Mesendoderm (in vitro differentiated cells): ENCODE data around the gene PLAGL1. TPM values are rescaled to one million over a fixed set of nuclear protein-coding genes. Genes with fewer than 3 reads are reported as not detected.

ENCODE experiments used
- DNase-seq: peaks from one replicate; pipeline ENCODE4 v3.0.0; 2013
- H2AK5ac ChIP-seq: 2 replicates; pipeline ENCODE4 v1.6.1; 2013; ENCODE audit warnings: low read length, inconsistent platforms
- H2BK120ac ChIP-seq: 2 replicates; pipeline ENCODE4 v1.6.1; 2013; ENCODE audit warnings: low read depth, mild to moderate bottlenecking, low read length, moderate library complexity, mixed read lengths
- H2BK15ac ChIP-seq: replicated peaks from 2 replicates; pipeline ENCODE4 v1.6.1; 2013; ENCODE audit warnings: low read depth, mild to moderate bottlenecking, moderate library complexity
- H2BK5ac ChIP-seq: 2 replicates; pipeline ENCODE4 v1.6.1; 2013; ENCODE audit warnings: low read length, inconsistent platforms
- H3K18ac ChIP-seq: 2 replicates; pipeline ENCODE4 v1.6.1; 2013; ENCODE audit warnings: mild to moderate bottlenecking, low read length, mixed read lengths
- H3K23ac ChIP-seq: one replicate; pipeline ENCODE4 v1.6.1; 2013; ENCODE audit warnings: low read length
- H3K27ac ChIP-seq: 2 replicates; pipeline ENCODE4 v1.5.1; 2013; ENCODE audit warnings: low read depth, mild to moderate bottlenecking, inconsistent platforms, low read length, moderate library complexity
- H3K27me3 ChIP-seq: 2 replicates; pipeline ENCODE4 v1.6.1; 2013; ENCODE audit warnings: low read length, control low read depth, mild to moderate bottlenecking, inconsistent platforms; ENCODE audit not compliant: insufficient read depth, poor library complexity
- H3K36me3 ChIP-seq: 2 replicates; pipeline ENCODE4 v1.6.1; 2013; ENCODE audit warnings: low read length, inconsistent platforms; ENCODE audit not compliant: control insufficient read depth, insufficient read depth
- H3K4ac ChIP-seq: one replicate; pipeline ENCODE4 v1.6.1; 2013; ENCODE audit warnings: low read depth, mild to moderate bottlenecking, low read length, moderate library complexity
- H3K4me1 ChIP-seq: 2 replicates; pipeline ENCODE4 v1.6.1; 2013; ENCODE audit warnings: low read depth, low read length, inconsistent platforms; ENCODE audit not compliant: control insufficient read depth
- H3K4me2 ChIP-seq: 2 replicates; pipeline ENCODE4 v1.6.1; 2013; ENCODE audit warnings: low read length
- H3K4me3 ChIP-seq: 2 replicates; pipeline ENCODE4 v1.5.1; 2013; ENCODE audit warnings: mild to moderate bottlenecking, low read length
- H3K56ac ChIP-seq: one replicate; pipeline ENCODE4 v1.6.1; 2013; ENCODE audit warnings: low read length
- H3K79me1 ChIP-seq: 2 replicates; pipeline ENCODE4 v1.6.1; 2013; ENCODE audit warnings: low read length, inconsistent platforms
- H3K79me2 ChIP-seq: 2 replicates; pipeline ENCODE4 v1.6.1; 2013; ENCODE audit warnings: mild to moderate bottlenecking, low read length; ENCODE audit not compliant: control insufficient read depth, insufficient read depth
- H3K9ac ChIP-seq: 2 replicates; pipeline ENCODE4 v1.6.1; 2013; ENCODE audit warnings: low read length, inconsistent platforms
- H4K5ac ChIP-seq: one replicate; pipeline ENCODE4 v1.6.1; 2013; ENCODE audit warnings: low read length
- H4K8ac ChIP-seq: one replicate; pipeline ENCODE4 v1.6.1; 2013; ENCODE audit warnings: low read depth, mild to moderate bottlenecking, control low read depth, low read length, moderate library complexity
- WGBS: extraction: QIAGEN DNeasy Blood & Tissue Kit; methylation state at CpG from one replicate; pipeline ENCODE4 v1.1.7; 2013; ENCODE audit warnings: low lambda C conversion rate, missing lambda C conversion rate; ENCODE audit not compliant: insufficient coverage; ENCODE audit errors: extremely low coverage; 5-methylcytosine and 5-hydroxymethylcytosine counted together
- polyA plus RNA-seq, 2 experiments: library from polyadenylated mRNA; stranded (reverse); fragments of 200-250 nt; gene quantifications; one replicate each; pipeline ENCODE4 v1.2.3, GENCODE V29; 2013

Gene PLAGL1
- polyA plus RNA-seq (2013, experiment 1 of 2), result 3.4 TPM
- 3.8 TPM for polyA plus RNA-seq (2013, experiment 2 of 2)

- Histone ChIP-seq H3K4me2 (peak within 1 kb of the TSS; percentile 31), H3K36me3 (no peaks in the 10 kb centered on the region), H4K8ac (no peak within 1 kb of the TSS), H3K79me1 (no peaks in the 10 kb centered on the region), H2BK5ac (no peak within 1 kb of the TSS), H2BK15ac (no peak within 1 kb of the TSS), H2AK5ac (no peak within 1 kb of the TSS), H3K27ac (no peak within 1 kb of the TSS), H3K9ac (peak within 1 kb of the TSS; percentile 38), H3K27me3 (peaks cover 5% of the 10 kb centered on the region), H3K23ac (no peak within 1 kb of the TSS), H4K5ac (no peak within 1 kb of the TSS), H3K4me1 (no peaks in the 10 kb centered on the region), H3K79me2 (no peaks in the 10 kb centered on the region), H3K4ac (no peak within 1 kb of the TSS), H3K56ac (peak within 1 kb of the TSS; percentile 69), H3K4me3 (no peak within 1 kb of the TSS), H3K18ac (no peak within 1 kb of the TSS), H2BK120ac (no peak within 1 kb of the TSS)
- peak; percentile 42 for DNase-seq
- no CpG with 5 or more reads among the region's 75 CpGs for WGBS
Observed at GRCh38 chr6:144008120-144008811, at the start of gene PLAGL1. Gene PLAGL1 (minus strand): TSS chr6:144008259. CDS start chr6:143948136, 60,123 bp downstream.

- H4K8ac ChIP-seq, result no peak overlapping the region
- no peaks in the 10 kb centered on the region for H3K27me3 ChIP-seq
- H3K56ac ChIP-seq, result no peak overlapping the region
- H3K36me3 ChIP-seq, result no peaks in the 10 kb centered on the region
- H3K4me3 ChIP-seq, result no peak overlapping the region
- H2BK15ac ChIP-seq, result no peak overlapping the region
- H2BK120ac ChIP-seq, result no peak overlapping the region
- H2BK5ac ChIP-seq, result no peak overlapping the region
- H3K79me2 ChIP-seq, result no peaks in the 10 kb centered on the region
- no peak overlapping the region for H3K23ac ChIP-seq
- H3K4ac ChIP-seq, result no peak overlapping the region
- no peak for DNase-seq
- H4K5ac ChIP-seq, result no peak overlapping the region
- no peaks in the 10 kb centered on the region for H3K79me1 ChIP-seq
- WGBS, result no CpG with 5 or more reads among the region's 6 CpGs
- no peak overlapping the region for H3K4me2 ChIP-seq
- no peak overlapping the region for H3K18ac ChIP-seq
- H2AK5ac ChIP-seq, result no peak overlapping the region
- H3K9ac ChIP-seq, result no peak overlapping the region
- no peaks in the 10 kb centered on the region for H3K4me1 ChIP-seq
- no peak overlapping the region for H3K27ac ChIP-seq
Observed at GRCh38 chr6:144055121-144055931, 47.3 kb upstream of the PLAGL1 start.

- WGBS, result no CpG with 5 or more reads among the region's 3 CpGs
- no peak overlapping the region for H3K27ac ChIP-seq
- no peak overlapping the region for H4K5ac ChIP-seq
- no peak for DNase-seq
- no peak overlapping the region for H2BK5ac ChIP-seq
- no peak overlapping the region for H2BK15ac ChIP-seq
- no peak overlapping the region for H4K8ac ChIP-seq
- no peak overlapping the region for H3K4ac ChIP-seq
- no peaks in the 10 kb centered on the region for H3K27me3 ChIP-seq
- no peak overlapping the region for H2AK5ac ChIP-seq
- no peak overlapping the region for H3K9ac ChIP-seq
- no peak overlapping the region for H3K4me3 ChIP-seq
- no peak overlapping the region for H3K4me2 ChIP-seq
- no peaks in the 10 kb centered on the region for H3K36me3 ChIP-seq
- no peaks in the 10 kb centered on the region for H3K79me1 ChIP-seq
- no peak overlapping the region for H3K56ac ChIP-seq
- H2BK120ac ChIP-seq, result no peak overlapping the region
- no peaks in the 10 kb centered on the region for H3K79me2 ChIP-seq
- no peak overlapping the region for H3K18ac ChIP-seq
- no peaks in the 10 kb centered on the region for H3K4me1 ChIP-seq
- no peak overlapping the region for H3K23ac ChIP-seq
Observed at GRCh38 chr6:144053601-144054000, 45.5 kb upstream of the PLAGL1 start.

DNA sequence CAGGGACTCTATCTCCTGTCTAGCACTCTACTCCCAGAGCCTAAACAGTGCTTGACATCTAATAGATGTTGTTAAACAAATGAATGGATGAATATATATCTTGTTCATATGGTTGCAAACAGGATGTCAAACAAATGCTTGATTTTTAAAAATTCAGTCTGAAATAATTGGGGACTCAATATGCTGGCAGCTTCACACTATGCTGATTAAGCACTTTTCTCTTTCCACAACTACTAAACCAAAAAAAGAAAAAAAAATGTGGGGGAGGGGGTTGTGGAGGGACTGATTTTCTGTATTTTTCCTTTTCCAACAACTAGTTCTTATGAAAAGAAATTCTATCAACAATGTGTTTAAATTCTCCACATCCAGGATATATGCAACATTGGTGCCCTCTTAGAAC lies 44.4 kb upstream of the PLAGL1 start:
- H3K27me3 ChIP-seq, result no peaks in the 10 kb centered on the region
- no peak overlapping the region for H3K23ac ChIP-seq
- H2BK5ac ChIP-seq, result no peak overlapping the region
- H2BK120ac ChIP-seq, result no peak overlapping the region
- no peak overlapping the region for H4K5ac ChIP-seq
- no peak overlapping the region for H3K4me2 ChIP-seq
- no peak overlapping the region for H4K8ac ChIP-seq
- no peaks in the 10 kb centered on the region for H3K36me3 ChIP-seq
- H3K27ac ChIP-seq, result no peak overlapping the region
- no peaks in the 10 kb centered on the region for H3K79me1 ChIP-seq
- H2AK5ac ChIP-seq, result no peak overlapping the region
- no peak overlapping the region for H3K9ac ChIP-seq
- no peak overlapping the region for H3K18ac ChIP-seq
- H3K4me3 ChIP-seq, result no peak overlapping the region
- no peak for DNase-seq
- no peak overlapping the region for H3K56ac ChIP-seq
- no peaks in the 10 kb centered on the region for H3K79me2 ChIP-seq
- no peaks in the 10 kb centered on the region for H3K4me1 ChIP-seq
- H2BK15ac ChIP-seq, result no peak overlapping the region
- no peak overlapping the region for H3K4ac ChIP-seq

GRCh38 chr6:144049386-144049785 lies 41.3 kb upstream of the PLAGL1 start:
- no peaks in the 10 kb centered on the region for H3K79me2 ChIP-seq
- H3K4ac ChIP-seq, result no peak overlapping the region
- WGBS, result no CpG with 5 or more reads among the region's 1 CpG
- H3K27me3 ChIP-seq, result no peaks in the 10 kb centered on the region
- no peak overlapping the region for H3K23ac ChIP-seq
- H2BK15ac ChIP-seq, result no peak overlapping the region
- no peaks in the 10 kb centered on the region for H3K79me1 ChIP-seq
- no peak overlapping the region for H3K4me2 ChIP-seq
- no peak overlapping the region for H4K5ac ChIP-seq
- H3K4me3 ChIP-seq, result no peak overlapping the region
- DNase-seq, result no peak
- no peaks in the 10 kb centered on the region for H3K36me3 ChIP-seq
- no peak overlapping the region for H2BK120ac ChIP-seq
- no peak overlapping the region for H4K8ac ChIP-seq
- no peak overlapping the region for H2BK5ac ChIP-seq
- H2AK5ac ChIP-seq, result no peak overlapping the region
- no peak overlapping the region for H3K9ac ChIP-seq
- H3K27ac ChIP-seq, result no peak overlapping the region
- no peak overlapping the region for H3K18ac ChIP-seq
- H3K4me1 ChIP-seq, result no peaks in the 10 kb centered on the region
- no peak overlapping the region for H3K56ac ChIP-seq
